Measurements from ENCODE around the gene KRT77.
"Not testable (repeated sequence)": the region's sequence is repeated elsewhere in the genome, so short reads cannot be mapped to it uniquely, and the experiment has no call there.

KRT77 gene

DNA sequence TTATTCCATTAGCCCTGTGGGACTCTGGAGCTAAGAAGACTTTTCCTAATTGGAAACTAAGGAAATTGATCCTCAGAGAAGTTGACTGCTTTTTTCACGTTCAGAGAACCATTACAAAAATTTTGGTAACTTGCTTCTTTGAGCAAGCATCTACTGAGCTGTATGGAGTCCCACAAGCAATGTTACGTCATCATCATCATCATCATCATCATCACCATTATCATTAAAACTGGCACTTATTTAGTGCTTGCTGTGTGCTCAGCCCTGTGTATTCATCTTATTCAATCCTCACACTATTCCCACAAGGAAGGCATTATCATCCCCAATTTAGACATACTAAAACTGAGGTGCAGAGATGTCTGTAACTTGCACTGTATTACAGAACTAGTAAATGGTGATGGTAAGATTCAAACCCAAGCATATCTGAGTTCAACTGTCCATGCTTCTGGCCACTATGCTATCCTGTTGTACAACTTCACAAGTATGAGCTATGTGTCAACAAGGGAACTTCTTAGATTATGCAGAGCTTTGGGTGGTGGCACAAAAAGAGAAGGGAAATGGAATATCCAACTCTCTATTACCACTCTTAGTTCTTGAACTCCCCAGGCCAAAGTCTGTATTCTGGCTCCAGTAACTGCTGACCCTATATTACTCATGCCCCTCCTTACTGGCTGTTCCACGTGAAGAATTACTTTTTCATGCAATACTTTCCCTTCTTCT, 29.5 kb downstream of the KRT77 start:
- no peak for DNase-seq

DNA sequence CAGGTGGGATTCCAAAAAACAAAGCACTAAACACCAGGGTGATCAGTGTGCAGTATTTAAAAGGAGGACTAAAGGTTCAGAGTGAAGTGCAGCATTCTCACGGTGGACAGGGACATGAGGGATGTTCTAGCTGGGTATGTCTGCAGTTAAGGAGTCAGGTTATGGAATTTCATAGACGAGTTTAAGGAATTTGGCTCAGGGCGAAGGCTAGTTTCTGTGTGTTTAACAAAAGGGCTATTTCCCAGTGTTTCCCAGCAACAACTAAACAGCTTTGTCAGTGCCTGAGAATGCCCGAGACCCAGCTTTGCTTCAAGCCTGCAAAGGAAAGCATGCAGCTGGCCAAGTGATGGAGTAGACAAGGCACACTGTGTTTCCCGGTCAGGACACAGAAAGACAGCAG, 30.1 kb downstream of the KRT77 start:
- DNase-seq, result no peak

DNA sequence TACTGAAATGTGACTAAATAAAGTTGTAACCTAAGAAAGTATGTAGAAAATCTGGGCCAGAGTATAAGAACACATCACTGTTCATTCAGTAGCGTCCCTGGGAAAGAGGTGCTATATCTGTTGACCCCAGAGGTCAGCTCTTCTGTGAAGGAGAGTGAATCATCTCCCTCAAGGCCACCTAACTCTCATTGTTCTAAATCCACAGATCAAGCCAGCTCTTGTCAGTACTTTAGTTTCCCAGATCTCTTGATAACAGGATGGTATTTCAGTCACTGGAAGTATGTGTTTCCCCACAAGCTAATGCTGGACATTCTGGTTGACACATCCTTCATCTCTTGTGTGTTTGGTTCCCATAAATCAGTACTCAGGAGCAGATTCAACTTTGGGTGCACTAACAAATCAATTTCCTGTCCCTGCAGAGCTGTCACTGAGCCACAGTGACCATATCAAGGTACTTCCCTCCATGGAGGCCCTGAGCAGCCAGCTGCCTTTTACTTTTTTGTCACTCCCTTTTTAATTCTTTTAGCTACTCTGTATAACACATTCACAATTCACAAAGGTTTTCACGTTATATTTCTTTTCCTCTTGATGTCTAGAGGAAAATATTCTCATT, 30.9 kb downstream of the KRT77 start:
- DNase-seq, result no peak

- no peak for DNase-seq
Measured at GRCh38 chr12:52670961-52671360, 32.4 kb downstream of the KRT77 start.

- no peak for DNase-seq
Measured at GRCh38 chr12:52670506-52670905, 32.8 kb downstream of the KRT77 start.

GRCh38 chr12:52669941-52670340, 33.4 kb downstream of the KRT77 start:
- not testable (repeated sequence) for DNase-seq

GRCh38 chr12:52669426-52669825, 33.9 kb downstream of the KRT77 start:
- DNase-seq, result no peak

GRCh38 chr12:52667931-52668330, 35.4 kb downstream of the KRT77 start:
- no peak for DNase-seq

DNA sequence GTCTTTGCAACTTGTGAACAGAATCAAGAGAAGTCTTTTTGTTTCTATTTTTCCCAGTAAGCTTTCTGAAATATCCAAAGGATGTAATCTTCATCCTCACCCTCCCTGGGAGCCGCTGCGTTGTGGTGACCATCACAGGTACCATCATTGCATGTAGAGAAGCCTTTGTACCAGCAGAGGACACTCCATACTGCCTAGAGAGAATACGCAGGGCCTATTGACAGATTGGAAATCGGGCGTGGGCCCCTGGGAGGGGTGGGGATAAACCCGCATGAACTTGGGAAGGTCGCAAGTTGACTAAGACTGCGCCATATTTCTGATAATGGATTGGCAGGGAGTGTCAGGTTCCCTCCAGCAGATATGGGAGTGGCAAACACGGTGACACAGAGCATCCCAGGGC, 35.8 kb downstream of the KRT77 start:
- DNase-seq, result no peak

GRCh38 chr12:52666471-52666870, 36.9 kb downstream of the KRT77 start:
- DNase-seq, result no peak

DNA sequence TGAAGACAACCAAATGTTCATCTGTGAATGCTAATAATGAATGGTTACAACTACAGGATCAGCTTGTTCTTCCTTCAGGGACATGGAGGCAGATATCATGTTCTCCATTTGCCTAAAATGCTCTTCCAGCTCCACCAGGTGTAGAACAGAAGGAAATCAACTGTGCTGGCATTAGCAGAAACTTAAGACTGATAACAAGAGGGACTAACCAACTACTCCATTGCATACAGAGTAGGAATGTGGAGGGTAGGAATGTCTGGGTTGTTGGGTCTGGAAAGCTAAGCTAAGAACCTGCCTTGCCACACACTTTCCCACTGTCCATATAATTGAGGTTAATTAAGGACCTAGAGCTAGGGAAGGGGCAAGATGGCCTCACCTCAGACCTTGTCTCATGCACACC, 39.9 kb downstream of the KRT77 start:
- no peak for DNase-seq

DNA sequence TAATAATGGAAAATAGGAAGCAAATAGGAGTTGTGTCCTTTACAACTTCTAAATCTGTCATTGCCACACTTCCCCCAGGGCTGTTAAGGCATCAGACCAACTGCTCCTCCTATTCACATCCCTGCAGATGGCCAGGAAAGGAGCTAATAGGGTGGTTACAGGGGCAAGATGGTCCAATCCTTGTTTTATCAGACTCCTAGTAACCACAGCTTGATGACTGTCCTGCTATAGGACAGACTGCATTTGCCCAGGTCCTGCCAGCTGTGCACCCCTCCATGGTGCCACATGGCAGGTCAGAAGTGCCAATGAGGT, 40.5 kb downstream of the KRT77 start:
- DNase-seq, result no peak

DNA sequence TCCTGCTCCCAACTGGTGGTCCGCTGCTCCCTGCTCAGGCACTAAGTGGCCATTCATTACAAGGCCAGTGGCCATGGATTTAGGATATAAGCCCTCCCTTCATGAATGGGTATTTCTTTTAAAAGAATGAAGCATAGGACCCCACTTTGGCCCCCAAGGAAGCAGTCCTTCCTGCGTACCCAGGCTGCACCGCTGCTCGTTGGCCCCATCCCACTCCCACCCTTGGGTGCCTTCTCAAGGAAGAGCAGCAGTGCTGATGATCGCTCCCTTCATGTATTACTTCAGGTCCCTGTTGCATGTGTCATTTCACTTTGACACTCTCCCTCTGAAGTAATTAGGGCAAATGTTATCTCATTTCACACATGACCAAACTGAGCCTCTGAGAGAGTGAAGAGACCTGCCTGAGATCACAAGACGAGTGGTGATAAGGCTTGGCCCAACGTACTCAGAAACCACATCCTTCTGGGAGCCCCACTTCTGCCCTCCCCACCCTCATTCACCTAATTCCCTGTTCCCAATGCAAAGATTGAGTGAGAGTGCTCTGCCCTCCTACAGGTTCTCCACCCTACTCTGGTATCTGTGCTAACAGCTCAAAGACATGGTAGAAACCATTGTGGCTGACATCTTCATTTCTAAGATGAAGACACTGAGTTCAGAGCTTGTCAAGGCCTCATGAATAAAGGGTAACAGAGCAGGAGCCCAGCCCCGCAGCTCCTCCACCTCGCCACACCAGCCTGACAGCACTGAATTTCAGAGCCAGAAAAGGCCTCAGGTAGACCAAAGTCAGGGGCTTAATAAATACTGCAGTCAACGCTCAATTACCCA, 41.0 kb downstream of the KRT77 start:
- DNase-seq, result no peak

GRCh38 chr12:52661668-52662067, 41.7 kb downstream of the KRT77 start:
- no peak for DNase-seq

- no peak for DNase-seq
Measured at GRCh38 chr12:52660934-52661499, 42.3 kb downstream of the KRT77 start.

DNA sequence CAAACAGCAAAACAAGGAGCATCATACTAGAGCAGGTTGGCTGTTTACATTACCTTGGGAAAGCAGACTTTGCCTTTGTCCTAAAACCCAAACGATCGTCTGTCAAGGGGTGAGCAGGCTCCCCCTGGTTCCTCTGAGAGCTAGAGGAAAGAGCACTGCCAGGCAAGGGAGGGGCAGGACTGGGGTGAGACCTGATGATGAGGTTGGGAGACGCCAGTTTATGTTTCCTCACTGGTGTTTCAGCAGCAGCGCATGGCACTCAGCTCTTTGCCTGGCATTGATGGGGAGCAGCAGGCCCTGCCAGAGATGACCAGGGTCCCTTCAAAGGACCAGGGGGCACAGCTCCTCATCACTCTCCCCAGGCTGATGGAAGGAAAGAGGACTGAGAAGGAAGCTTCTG, 43.4 kb downstream of the KRT77 start:
- no peak for DNase-seq

GRCh38 chr12:52659395-52659794, 43.9 kb downstream of the KRT77 start:
- no peak for DNase-seq

GRCh38 chr12:52658196-52658595, 45.1 kb downstream of the KRT77 start:
- DNase-seq, result no peak

- DNase-seq, result no peak
Measured at GRCh38 chr12:52657250-52657902, 45.9 kb downstream of the KRT77 start.

- no peak for DNase-seq
Measured at GRCh38 chr12:52656616-52657015, 46.7 kb downstream of the KRT77 start.

DNA sequence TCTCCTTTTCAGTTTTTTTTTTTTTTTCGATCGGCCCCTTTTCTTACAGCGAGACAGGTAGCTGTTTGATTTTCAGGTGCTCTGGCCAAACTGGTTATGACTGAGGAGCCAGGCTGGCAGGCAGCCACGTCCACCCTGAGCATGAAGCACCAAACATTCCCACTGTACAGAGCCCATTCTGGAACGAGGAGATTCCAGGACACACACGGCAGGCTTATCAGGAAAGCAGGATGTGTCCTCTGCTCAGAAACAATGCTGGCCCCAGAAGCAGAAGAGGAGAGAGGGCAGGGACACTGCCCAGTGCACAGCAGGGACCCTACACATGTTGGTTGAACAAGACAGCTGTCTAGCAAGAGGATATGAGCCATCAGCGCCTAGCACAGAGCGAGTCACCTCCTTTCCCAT, 47.6 kb downstream of the KRT77 start:
- DNase-seq, result no peak

GRCh38 chr12:52655251-52655650, 48.1 kb downstream of the KRT77 start:
- no peak for DNase-seq

DNA sequence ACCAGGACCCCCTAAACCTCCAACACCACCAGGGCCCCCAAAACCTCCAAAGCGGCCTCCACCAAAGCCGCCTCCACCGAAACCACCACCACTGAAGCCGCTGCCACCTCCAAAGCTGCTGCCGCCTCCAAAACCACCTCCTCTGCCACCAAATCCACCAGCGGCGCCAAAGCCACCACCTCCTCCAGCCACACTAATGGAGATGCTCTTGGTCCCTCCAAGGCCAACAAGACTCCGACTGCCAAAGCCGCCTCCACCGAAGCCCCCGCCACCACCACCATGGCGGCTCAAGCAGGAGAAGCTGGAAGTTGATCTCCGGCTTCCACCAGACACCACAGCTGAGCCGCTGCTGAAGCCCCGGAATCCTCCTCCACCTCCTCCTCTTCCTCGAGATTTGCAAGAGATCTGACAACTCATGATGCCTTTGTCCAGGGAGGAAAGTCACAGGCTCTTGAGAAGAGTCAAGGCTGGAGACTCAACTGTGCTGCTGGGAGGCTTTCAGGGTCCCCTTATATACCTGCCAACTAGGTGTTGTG, 51.5 kb downstream of the KRT77 start, which contains the start of gene KRT2:
KRT2 (minus strand) TSS at position 486 of the 536 bp plus-strand sequence; CDS start at position 417, 69 bp downstream.
- no peak for DNase-seq

All from stimulated activated CD4-positive, alpha-beta T cell treated with anti-CD3 and anti-CD28 coated beads, Interleukin-2, amount 100 ng/mL, for 24 hours (primary cell).